DOHH2 (cell line): Measurements from ENCODE around the gene THBS2.

Experiments used
- CTCF ChIP-seq: fragments of 200-600 bp; sonication (generic); IDR thresholded peaks from one replicate; pipeline ENCODE4 v1.5.1; 2014; ENCODE audit warnings: antibody characterized with exemption, mild to moderate bottlenecking, low read depth, low read length; ENCODE audit not compliant: poor library complexity, severe bottlenecking
- EZH2phosphoT487 ChIP-seq: fragments of 200-600 bp; sonication (generic); IDR thresholded peaks from 2 replicates; pipeline ENCODE4 v1.6.1; 2017; ENCODE audit warnings: borderline replicate concordance, mild to moderate bottlenecking, antibody characterized with exemption, low read length, moderate library complexity, mixed read lengths

GRCh38 chr6:169176361-169176991 is 77.2 kb downstream of the THBS2 start:
- no peak for TF ChIP-seq CTCF
- no peak for TF ChIP-seq EZH2phosphoT487
